Prostate gland (tissue), 2 donors: ENCODE data around the gene AMIGO1.

Experiments
- CTCF ChIP-seq, 4 experiments: fragments of 200-600 bp in 2 of 4; fragments of 450-650 bp in 2 of 4; sonication (generic) in 2 of 4; IDR thresholded peaks; 1 replicate in 3 of 4; 2 replicates in 1 of 4; pipeline ENCODE4 v1.5.1; 2016 to 2019; ENCODE audit warnings: antibody characterized with exemption in 4 of 4, mild to moderate bottlenecking in 2 of 4, moderate library complexity in 2 of 4
- POLR2AphosphoS5 ChIP-seq: sonication (generic); formaldehyde crosslinking; IDR thresholded peaks from one replicate; pipeline ENCODE4 v1.6.1; 2017; ENCODE audit warnings: antibody characterized with exemption

- no peak for TF ChIP-seq POLR2AphosphoS5
- no peak for TF ChIP-seq CTCF (IDR thresholded peaks at IDR 0.05)
Observed at GRCh38 chr1:109497449-109498160, 11.9 kb downstream of the AMIGO1 start.
